RWPE2 (cell line): ENCODE data around the gene FFAR1.

ENCODE experiments used
- ATAC-seq: fragments of 200-7000 bp; cut with Tn5 transposase; 3 replicates; pipeline ENCODE4 v1.9.1; 2021; ENCODE audit warnings: low read depth
- DNase-seq: peaks from one replicate; pipeline ENCODE4 v3.0.0-alpha.2; 2020; ENCODE audit warnings: low spot score
- H3K27ac ChIP-seq: fragments of 450-650 bp; 2 replicates; pipeline ENCODE4 v1.5.1; 2017; ENCODE audit warnings: mild to moderate bottlenecking; ENCODE audit not compliant: poor library complexity, severe bottlenecking
- H3K27me3 ChIP-seq: fragments of 250-450 bp; sonication (Bioruptor Pico); 2 replicates; pipeline ENCODE4 v1.5.1; 2021; ENCODE audit warnings: mild to moderate bottlenecking, moderate library complexity; ENCODE audit not compliant: insufficient read depth, poor library complexity, severe bottlenecking
- H3K36me3 ChIP-seq: fragments of 250-450 bp; sonication (Bioruptor Pico); 2 replicates; pipeline ENCODE4 v1.5.1; 2020; ENCODE audit warnings: low read depth, mild to moderate bottlenecking, moderate library complexity
- H3K4me1 ChIP-seq: fragments of 250-450 bp; sonication (Bioruptor Pico); 2 replicates; pipeline ENCODE4 v1.5.1; 2021; ENCODE audit warnings: mild to moderate bottlenecking, moderate library complexity; ENCODE audit not compliant: insufficient read depth, poor library complexity, severe bottlenecking
- H3K4me3 ChIP-seq: fragments of 250-450 bp; sonication (Bioruptor Pico); 2 replicates; pipeline ENCODE4 v1.5.1; 2021; ENCODE audit warnings: mild to moderate bottlenecking, moderate library complexity; ENCODE audit not compliant: severe bottlenecking
- H3K9me3 ChIP-seq: fragments of 250-450 bp; sonication (Bioruptor Pico); 2 replicates; pipeline ENCODE4 v1.5.1; 2021; ENCODE audit warnings: mild to moderate bottlenecking, moderate library complexity; ENCODE audit not compliant: severe bottlenecking
- TF ChIP-seq, protein P1 (sequence below): fragments of 450-650 bp; IDR thresholded peaks from one replicate; pipeline ENCODE4 v1.5.1; 2017; ENCODE audit warnings: mild to moderate bottlenecking, moderate library complexity; ENCODE audit not compliant: poor library complexity, severe bottlenecking

The FFAR1 gene

DNA sequence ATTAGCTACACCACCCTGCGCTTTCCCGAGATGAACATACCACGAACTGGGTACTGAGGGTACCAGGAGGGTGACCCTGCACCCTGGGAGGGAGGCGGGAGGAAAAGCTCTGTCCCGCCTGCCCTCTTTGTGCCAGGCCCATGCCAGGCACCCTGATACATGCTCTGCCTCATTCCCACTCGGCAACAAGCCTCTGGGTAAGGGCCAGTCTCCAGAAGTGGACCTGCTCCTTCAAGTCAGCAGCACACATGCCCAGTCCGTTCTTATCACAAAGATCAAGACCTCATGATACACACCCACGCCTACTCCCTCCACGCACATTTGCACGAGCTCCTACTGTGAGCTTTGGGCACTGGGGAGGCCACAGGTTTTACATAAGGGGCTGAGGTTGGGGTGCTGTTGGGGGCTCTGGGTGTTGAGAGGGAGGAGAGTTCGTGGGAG, 2.0 kb upstream of the FFAR1 start:
- ATAC-seq (no peak), DNase-seq (no peak)
- peaks cover 21% of the 10 kb centered on the region for H3K27me3 ChIP-seq
- no peaks in the 10 kb centered on the region for H3K9me3 ChIP-seq
- H3K4me3 ChIP-seq = no peak overlapping the region
- TF ChIP-seq, protein P1, sequence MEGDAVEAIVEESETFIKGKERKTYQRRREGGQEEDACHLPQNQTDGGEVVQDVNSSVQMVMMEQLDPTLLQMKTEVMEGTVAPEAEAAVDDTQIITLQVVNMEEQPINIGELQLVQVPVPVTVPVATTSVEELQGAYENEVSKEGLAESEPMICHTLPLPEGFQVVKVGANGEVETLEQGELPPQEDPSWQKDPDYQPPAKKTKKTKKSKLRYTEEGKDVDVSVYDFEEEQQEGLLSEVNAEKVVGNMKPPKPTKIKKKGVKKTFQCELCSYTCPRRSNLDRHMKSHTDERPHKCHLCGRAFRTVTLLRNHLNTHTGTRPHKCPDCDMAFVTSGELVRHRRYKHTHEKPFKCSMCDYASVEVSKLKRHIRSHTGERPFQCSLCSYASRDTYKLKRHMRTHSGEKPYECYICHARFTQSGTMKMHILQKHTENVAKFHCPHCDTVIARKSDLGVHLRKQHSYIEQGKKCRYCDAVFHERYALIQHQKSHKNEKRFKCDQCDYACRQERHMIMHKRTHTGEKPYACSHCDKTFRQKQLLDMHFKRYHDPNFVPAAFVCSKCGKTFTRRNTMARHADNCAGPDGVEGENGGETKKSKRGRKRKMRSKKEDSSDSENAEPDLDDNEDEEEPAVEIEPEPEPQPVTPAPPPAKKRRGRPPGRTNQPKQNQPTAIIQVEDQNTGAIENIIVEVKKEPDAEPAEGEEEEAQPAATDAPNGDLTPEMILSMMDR = no peak
- no peaks in the 10 kb centered on the region for H3K36me3 ChIP-seq
- no peak overlapping the region for H3K27ac ChIP-seq
- H3K4me1 ChIP-seq = no peaks in the 10 kb centered on the region

DNA sequence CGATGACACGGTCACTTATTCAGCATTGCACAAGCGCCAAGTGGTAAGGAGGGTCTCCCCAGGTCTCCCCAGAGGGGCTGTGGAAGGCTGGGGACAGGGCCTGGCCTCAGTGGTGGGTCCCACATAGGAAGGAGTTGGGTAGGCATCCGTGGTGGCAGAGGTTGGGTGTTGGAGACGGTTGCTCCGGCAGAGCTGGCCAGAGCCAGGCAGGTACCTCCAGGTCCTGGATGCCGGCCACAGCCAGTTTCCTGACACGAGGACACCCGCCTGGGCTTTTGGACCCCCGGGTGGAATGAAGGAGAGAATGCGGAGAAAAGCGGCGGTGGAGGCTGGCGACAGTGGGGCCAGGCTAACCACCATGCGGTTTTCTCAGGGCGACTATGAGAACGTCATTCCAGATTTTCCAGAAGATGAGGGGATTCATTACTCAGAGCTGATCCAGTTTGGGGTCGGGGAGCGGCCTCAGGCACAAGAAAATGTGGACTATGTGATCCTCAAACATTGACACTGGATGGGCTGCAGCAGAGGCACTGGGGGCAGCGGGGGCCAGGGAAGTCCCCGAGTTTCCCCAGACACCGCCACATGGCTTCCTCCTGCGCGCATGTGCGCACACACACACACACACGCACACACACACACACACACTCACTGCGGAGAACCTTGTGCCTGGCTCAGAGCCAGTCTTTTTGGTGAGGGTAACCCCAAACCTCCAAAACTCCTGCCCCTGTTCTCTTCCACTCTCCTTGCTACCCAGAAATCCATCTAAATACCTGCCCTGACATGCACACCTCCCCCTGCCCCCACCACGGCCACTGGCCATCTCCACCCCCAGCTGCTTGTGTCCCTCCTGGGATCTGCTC, 1.3 kb upstream of the FFAR1 start:
- no peak overlapping the region for H3K27ac ChIP-seq

DNA sequence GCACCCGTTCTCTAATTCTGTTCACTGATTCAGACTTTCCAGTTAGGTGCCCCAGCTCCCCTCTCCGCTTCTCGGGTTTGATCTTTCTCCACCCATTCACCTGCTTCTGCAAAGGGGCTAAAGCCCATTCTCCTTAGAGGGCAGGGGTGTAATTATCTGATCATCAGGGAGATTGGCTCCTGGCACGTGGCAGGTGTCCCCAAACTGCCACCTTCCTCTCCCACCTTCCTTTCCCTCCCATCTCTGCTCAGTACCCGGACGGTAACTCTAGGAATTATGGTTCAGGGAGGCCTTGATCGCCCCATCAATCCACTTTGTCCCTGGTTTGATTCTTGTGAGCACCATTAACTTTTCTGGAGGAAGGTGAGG, 212 bp downstream of the FFAR1 start:
- H3K4me3 ChIP-seq = no peak overlapping the region
- H3K27me3 ChIP-seq = peaks cover 21% of the 10 kb centered on the region
- TF ChIP-seq, protein P1 = no peak
- no peak for ATAC-seq
- no peaks in the 10 kb centered on the region for H3K36me3 ChIP-seq
- no peak overlapping the region for H3K27ac ChIP-seq
- no peak for DNase-seq
- no peaks in the 10 kb centered on the region for H3K4me1 ChIP-seq
- H3K9me3 ChIP-seq = no peaks in the 10 kb centered on the region

More for the DNA sequence above, 1.3 kb upstream of the FFAR1 start:
- DNase-seq (no peak), ATAC-seq (no peak)
- no peaks in the 10 kb centered on the region for H3K36me3 ChIP-seq
- peaks cover 21% of the 10 kb centered on the region for H3K27me3 ChIP-seq
- TF ChIP-seq, protein P1 = no peak
- H3K4me3 ChIP-seq = no peak overlapping the region
- no peaks in the 10 kb centered on the region for H3K4me1 ChIP-seq
- no peaks in the 10 kb centered on the region for H3K9me3 ChIP-seq

DNA sequence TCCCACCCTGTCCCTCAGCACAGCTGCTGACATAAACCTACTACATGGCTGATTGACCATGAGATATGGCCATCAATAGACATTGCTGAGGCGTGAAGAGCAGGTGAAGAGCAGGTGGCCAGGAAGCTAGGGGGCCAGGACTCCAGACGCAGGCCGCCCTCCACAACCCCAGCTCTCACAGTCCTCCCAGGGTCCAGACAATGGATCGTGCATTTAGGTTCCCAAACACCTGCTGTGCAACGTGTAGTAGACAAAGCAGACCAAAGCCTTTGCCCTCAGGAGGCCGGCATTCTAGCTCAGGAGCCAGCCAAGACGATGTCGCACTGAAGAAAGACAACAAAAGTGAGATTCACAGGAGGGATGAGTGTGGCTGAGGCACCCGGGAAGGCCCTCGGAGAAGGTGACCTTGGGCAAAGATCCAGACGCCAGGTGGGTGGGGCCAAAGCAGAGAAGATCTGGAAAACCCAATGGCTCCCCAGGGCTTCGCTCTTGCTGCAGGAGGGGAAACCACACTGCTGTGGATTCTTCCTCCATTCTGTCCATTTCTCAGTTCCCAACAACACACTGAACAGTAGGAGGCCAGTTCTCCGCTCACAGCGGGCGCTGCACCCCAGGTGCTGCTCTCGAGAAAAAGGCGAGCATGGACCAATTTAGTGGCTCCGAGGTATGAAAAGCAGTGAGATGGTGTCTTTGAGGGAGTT, 1.4 kb downstream of the FFAR1 start:
- no peak for DNase-seq
- Histone ChIP-seq H3K9me3 (no peaks in the 10 kb centered on the region), H3K27ac (no peak overlapping the region), H3K4me1 (no peaks in the 10 kb centered on the region), H3K36me3 (no peaks in the 10 kb centered on the region), H3K27me3 (peaks cover 21% of the 10 kb centered on the region), H3K4me3 (no peak overlapping the region)
- no peak for ATAC-seq
- TF ChIP-seq, protein P1 = no peak
